ENCODE results near the gene NAALADL2.

NAALADL2 gene

GRCh38 chr3:175005193-175005592 is 146.1 kb downstream of the NAALADL2 start:
- no peak overlapping the region for H3K9ac ChIP-seq (ENCODE audit: low read depth, low read length)
- no peak overlapping the region for H3K4me3 ChIP-seq (ENCODE audit: low read depth, low read length)

GRCh38 chr3:175005881-175006280 is 146.7 kb downstream of the NAALADL2 start:
- Histone ChIP-seq H3K36me3 (ENCODE audit: control insufficient read depth, insufficient read depth, low read length) (no peaks in the 10 kb centered on the region), H3K27me3 (ENCODE audit: control insufficient read depth, insufficient read depth, low read length) (no peaks in the 10 kb centered on the region), H3K9ac (ENCODE audit: low read depth, low read length) (no peak overlapping the region), H3K4me3 (ENCODE audit: low read depth, low read length) (no peak overlapping the region), H3K4me1 (ENCODE audit: control insufficient read depth, insufficient read depth, low read length) (no peaks in the 10 kb centered on the region), H3K9me3 (ENCODE audit: control insufficient read depth, insufficient read depth, low read length) (no peaks in the 10 kb centered on the region)

More at GRCh38 chr3:175005193-175005592, 146.1 kb downstream of the NAALADL2 start:
- Histone ChIP-seq H3K9me3 (ENCODE audit: control insufficient read depth, insufficient read depth, low read length) (no peaks in the 10 kb centered on the region), H3K27me3 (ENCODE audit: control insufficient read depth, insufficient read depth, low read length) (no peaks in the 10 kb centered on the region), H3K36me3 (ENCODE audit: control insufficient read depth, insufficient read depth, low read length) (no peaks in the 10 kb centered on the region), H3K4me1 (ENCODE audit: control insufficient read depth, insufficient read depth, low read length) (no peaks in the 10 kb centered on the region)

- H3K4me1 ChIP-seq (ENCODE audit: control insufficient read depth, insufficient read depth, low read length), result no peaks in the 10 kb centered on the region
- H3K9ac ChIP-seq (ENCODE audit: low read depth, low read length), result no peak overlapping the region
- H3K9me3 ChIP-seq (ENCODE audit: control insufficient read depth, insufficient read depth, low read length), result no peaks in the 10 kb centered on the region
These were observed 148.2 kb downstream of the NAALADL2 start for GRCh38 chr3:175007306-175007705.

GRCh38 chr3:175009295-175009694 is 150.2 kb downstream of the NAALADL2 start:
- Histone ChIP-seq H3K9me3 (ENCODE audit: control insufficient read depth, insufficient read depth, low read length) (no peaks in the 10 kb centered on the region), H3K36me3 (ENCODE audit: control insufficient read depth, insufficient read depth, low read length) (no peaks in the 10 kb centered on the region), H3K9ac (ENCODE audit: low read depth, low read length) (no peak overlapping the region), H3K27me3 (ENCODE audit: control insufficient read depth, insufficient read depth, low read length) (no peaks in the 10 kb centered on the region), H3K4me1 (ENCODE audit: control insufficient read depth, insufficient read depth, low read length) (no peaks in the 10 kb centered on the region), H3K4me3 (ENCODE audit: low read depth, low read length) (no peak overlapping the region)

More at GRCh38 chr3:175007306-175007705, 148.2 kb downstream of the NAALADL2 start:
- H3K27me3 ChIP-seq (ENCODE audit: control insufficient read depth, insufficient read depth, low read length), result no peaks in the 10 kb centered on the region
- H3K4me3 ChIP-seq (ENCODE audit: low read depth, low read length), result no peak overlapping the region
- no peaks in the 10 kb centered on the region for H3K36me3 ChIP-seq (ENCODE audit: control insufficient read depth, insufficient read depth, low read length)

- no peaks in the 10 kb centered on the region for H3K27me3 ChIP-seq (ENCODE audit: control insufficient read depth, insufficient read depth, low read length)
- H3K4me1 ChIP-seq (ENCODE audit: control insufficient read depth, insufficient read depth, low read length), result no peaks in the 10 kb centered on the region
- no peak overlapping the region for H3K4me3 ChIP-seq (ENCODE audit: low read depth, low read length)
- no peaks in the 10 kb centered on the region for H3K36me3 ChIP-seq (ENCODE audit: control insufficient read depth, insufficient read depth, low read length)
- no peaks in the 10 kb centered on the region for H3K9me3 ChIP-seq (ENCODE audit: control insufficient read depth, insufficient read depth, low read length)
- H3K9ac ChIP-seq (ENCODE audit: low read depth, low read length), result no peak overlapping the region
These were observed 156.0 kb downstream of the NAALADL2 start for GRCh38 chr3:175015056-175015635.

- H3K27me3 ChIP-seq (ENCODE audit: control insufficient read depth, insufficient read depth, low read length), result no peaks in the 10 kb centered on the region
- no peaks in the 10 kb centered on the region for H3K36me3 ChIP-seq (ENCODE audit: control insufficient read depth, insufficient read depth, low read length)
- H3K4me1 ChIP-seq (ENCODE audit: control insufficient read depth, insufficient read depth, low read length), result peaks cover 11% of the 10 kb centered on the region
- H3K9me3 ChIP-seq (ENCODE audit: control insufficient read depth, insufficient read depth, low read length), result no peaks in the 10 kb centered on the region
- H3K4me3 ChIP-seq (ENCODE audit: low read depth, low read length), result no peak overlapping the region
- no peak overlapping the region for H3K9ac ChIP-seq (ENCODE audit: low read depth, low read length)
These were observed 160.0 kb downstream of the NAALADL2 start for GRCh38 chr3:175018946-175019727.

- Histone ChIP-seq H3K9me3 (ENCODE audit: control insufficient read depth, insufficient read depth, low read length) (no peaks in the 10 kb centered on the region), H3K4me1 (ENCODE audit: control insufficient read depth, insufficient read depth, low read length) (peaks cover 11% of the 10 kb centered on the region), H3K36me3 (ENCODE audit: control insufficient read depth, insufficient read depth, low read length) (no peaks in the 10 kb centered on the region), H3K4me3 (ENCODE audit: low read depth, low read length) (no peak overlapping the region), H3K9ac (ENCODE audit: low read depth, low read length) (no peak overlapping the region), H3K27me3 (ENCODE audit: control insufficient read depth, insufficient read depth, low read length) (no peaks in the 10 kb centered on the region)
These were observed 161.0 kb downstream of the NAALADL2 start for GRCh38 chr3:175020101-175020500.

GRCh38 chr3:175029828-175030227 is 170.7 kb downstream of the NAALADL2 start:
- H3K9me3 ChIP-seq (ENCODE audit: control insufficient read depth, insufficient read depth, low read length), result no peaks in the 10 kb centered on the region
- H3K4me3 ChIP-seq (ENCODE audit: low read depth, low read length), result no peak overlapping the region
- H3K36me3 ChIP-seq (ENCODE audit: control insufficient read depth, insufficient read depth, low read length), result no peaks in the 10 kb centered on the region
- no peaks in the 10 kb centered on the region for H3K4me1 ChIP-seq (ENCODE audit: control insufficient read depth, insufficient read depth, low read length)
- no peaks in the 10 kb centered on the region for H3K27me3 ChIP-seq (ENCODE audit: control insufficient read depth, insufficient read depth, low read length)
- no peak overlapping the region for H3K9ac ChIP-seq (ENCODE audit: low read depth, low read length)

- H3K27me3 ChIP-seq (ENCODE audit: control insufficient read depth, insufficient read depth, low read length), result no peaks in the 10 kb centered on the region
- no peaks in the 10 kb centered on the region for H3K9me3 ChIP-seq (ENCODE audit: control insufficient read depth, insufficient read depth, low read length)
- no peak overlapping the region for H3K4me3 ChIP-seq (ENCODE audit: low read depth, low read length)
- H3K4me1 ChIP-seq (ENCODE audit: control insufficient read depth, insufficient read depth, low read length), result no peaks in the 10 kb centered on the region
- no peak overlapping the region for H3K9ac ChIP-seq (ENCODE audit: low read depth, low read length)
- no peaks in the 10 kb centered on the region for H3K36me3 ChIP-seq (ENCODE audit: control insufficient read depth, insufficient read depth, low read length)
These were observed 180.7 kb downstream of the NAALADL2 start for GRCh38 chr3:175039875-175040274.

- H3K36me3 ChIP-seq (ENCODE audit: control insufficient read depth, insufficient read depth, low read length), result no peaks in the 10 kb centered on the region
- H3K9me3 ChIP-seq (ENCODE audit: control insufficient read depth, insufficient read depth, low read length), result no peaks in the 10 kb centered on the region
- H3K9ac ChIP-seq (ENCODE audit: low read depth, low read length), result no peak overlapping the region
- no peak overlapping the region for H3K4me3 ChIP-seq (ENCODE audit: low read depth, low read length)
- H3K27me3 ChIP-seq (ENCODE audit: control insufficient read depth, insufficient read depth, low read length), result no peaks in the 10 kb centered on the region
- H3K4me1 ChIP-seq (ENCODE audit: control insufficient read depth, insufficient read depth, low read length), result no peaks in the 10 kb centered on the region
These were observed 182.2 kb downstream of the NAALADL2 start for GRCh38 chr3:175041369-175041768.

GRCh38 chr3:175046601-175047000 is 187.5 kb downstream of the NAALADL2 start:
- no peak overlapping the region for H3K4me3 ChIP-seq (ENCODE audit: low read depth, low read length)
- H3K27me3 ChIP-seq (ENCODE audit: control insufficient read depth, insufficient read depth, low read length), result no peaks in the 10 kb centered on the region
- H3K9ac ChIP-seq (ENCODE audit: low read depth, low read length), result no peak overlapping the region
- H3K9me3 ChIP-seq (ENCODE audit: control insufficient read depth, insufficient read depth, low read length), result peaks cover 4% of the 10 kb centered on the region
- no peaks in the 10 kb centered on the region for H3K4me1 ChIP-seq (ENCODE audit: control insufficient read depth, insufficient read depth, low read length)
- H3K36me3 ChIP-seq (ENCODE audit: control insufficient read depth, insufficient read depth, low read length), result peaks cover 2% of the 10 kb centered on the region

GRCh38 chr3:175047786-175048185 is 188.7 kb downstream of the NAALADL2 start:
- Histone ChIP-seq H3K36me3 (ENCODE audit: control insufficient read depth, insufficient read depth, low read length) (peaks cover 2% of the 10 kb centered on the region), H3K9me3 (ENCODE audit: control insufficient read depth, insufficient read depth, low read length) (peaks cover 8% of the 10 kb centered on the region), H3K9ac (ENCODE audit: low read depth, low read length) (no peak overlapping the region), H3K4me1 (ENCODE audit: control insufficient read depth, insufficient read depth, low read length) (no peaks in the 10 kb centered on the region), H3K27me3 (ENCODE audit: control insufficient read depth, insufficient read depth, low read length) (no peaks in the 10 kb centered on the region), H3K4me3 (ENCODE audit: low read depth, low read length) (no peak overlapping the region)

All from iPS-15b (cell line).